Measurements from ENCODE around the gene LSM5. TPM values are rescaled to one million over a fixed set of nuclear protein-coding genes. Genes with fewer than 3 reads are reported as not detected.
"Not testable (repeated sequence)": the region's sequence is repeated elsewhere in the genome, so short reads cannot be mapped to it uniquely, and the experiment has no call there.

LSM5 gene
- total and polyA plus RNA-seq, 2 donors (not counting 1 experiment from before 2014, with no cell fraction given), result 23.0 to 45.8 TPM

DNA sequence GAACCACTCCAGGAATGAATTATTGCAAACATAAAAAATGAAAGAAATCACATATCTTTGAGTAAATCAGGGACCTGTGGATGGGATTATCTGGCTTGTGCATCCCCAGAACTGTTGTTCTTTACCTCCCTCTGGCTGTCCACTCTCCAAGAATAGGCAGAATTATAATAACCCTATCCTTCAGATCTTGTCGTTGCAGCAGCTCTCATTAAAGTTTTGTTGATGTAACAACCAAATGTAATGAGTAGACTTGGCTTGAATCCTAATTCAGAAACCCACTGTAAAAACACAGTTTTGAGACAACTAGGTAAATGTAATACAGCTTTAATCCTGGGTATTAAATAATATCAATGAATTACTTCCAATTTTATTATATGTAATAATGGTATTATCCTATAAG lies 16.2 kb downstream of the LSM5 start:
- Histone ChIP-seq H3K4me3 (replicated peaks in 1 of 4; ENCODE audit: control extremely low read depth in 1 of 4, insufficient read depth in 1 of 4, low read depth in 3 of 4, low read length in 4 of 4) (no peak overlapping the region), H3K4me1 (ENCODE audit: control insufficient read depth, extremely low read depth, insufficient read depth, low read length) (no peaks in the 10 kb centered on the region), H3K27me3 (ENCODE audit: control insufficient read depth, insufficient read depth, low read length) (no peaks in the 10 kb centered on the region), H3K9ac (ENCODE audit: insufficient read depth, low read length) (no peak overlapping the region), H3K4me2 (ENCODE audit: extremely low read depth, insufficient read depth, low read length) (no peak overlapping the region), H4K20me1 (ENCODE audit: control insufficient read depth, extremely low read depth, insufficient read depth, low read length) (no peaks in the 10 kb centered on the region), H3K36me3 (ENCODE audit: control insufficient read depth, insufficient read depth, low read length) (no peaks in the 10 kb centered on the region), H2AFZ (ENCODE audit: low read length) (no peak overlapping the region), H3K27ac (ENCODE audit: insufficient read depth, low read length) (no peak overlapping the region), H3K9me3 (ENCODE audit: control insufficient read depth, insufficient read depth, low read depth, low read length) (no peaks in the 10 kb centered on the region), H3K79me2 (ENCODE audit: control insufficient read depth, insufficient read depth, low read length) (no peaks in the 10 kb centered on the region)
- no peak for DNase-seq (ENCODE audit: low read depth in 2 of 2)
- TF ChIP-seq CTCF (conservative IDR thresholded peaks at IDR 0.05 in 1 of 2, IDR thresholded peaks at IDR 0.05 in 1 of 2; ENCODE audit: low read depth in 1 of 2, low read length in 2 of 2) (no peak), EZH2 (IDR thresholded peaks at IDR 0.05; ENCODE audit: low read length, missing control alignments) (no peak)

GRCh38 chr7:32472015-32472414 lies 18.2 kb downstream of the LSM5 start:
- Histone ChIP-seq H3K27ac (ENCODE audit: insufficient read depth, low read length) (no peak overlapping the region), H3K9ac (ENCODE audit: insufficient read depth, low read length) (no peak overlapping the region), H3K36me3 (ENCODE audit: control insufficient read depth, insufficient read depth, low read length) (no peaks in the 10 kb centered on the region), H3K4me3 (replicated peaks in 1 of 4; ENCODE audit: control extremely low read depth in 1 of 4, insufficient read depth in 1 of 4, low read depth in 3 of 4, low read length in 4 of 4) (no peak overlapping the region), H3K4me1 (ENCODE audit: control insufficient read depth, extremely low read depth, insufficient read depth, low read length) (no peaks in the 10 kb centered on the region), H3K79me2 (ENCODE audit: control insufficient read depth, insufficient read depth, low read length) (no peaks in the 10 kb centered on the region), H3K9me3 (ENCODE audit: control insufficient read depth, insufficient read depth, low read depth, low read length) (no peaks in the 10 kb centered on the region), H3K27me3 (ENCODE audit: control insufficient read depth, insufficient read depth, low read length) (no peaks in the 10 kb centered on the region), H3K4me2 (ENCODE audit: extremely low read depth, insufficient read depth, low read length) (no peak overlapping the region), H2AFZ (ENCODE audit: low read length) (no peak overlapping the region), H4K20me1 (ENCODE audit: control insufficient read depth, extremely low read depth, insufficient read depth, low read length) (no peaks in the 10 kb centered on the region)
- no peak for TF ChIP-seq CTCF (conservative IDR thresholded peaks at IDR 0.05 in 1 of 2, IDR thresholded peaks at IDR 0.05 in 1 of 2; ENCODE audit: low read depth in 1 of 2, low read length in 2 of 2)
- TF ChIP-seq EZH2 (IDR thresholded peaks at IDR 0.05; ENCODE audit: low read length, missing control alignments), result no peak
- DNase-seq (ENCODE audit: low read depth in 2 of 2), result no peak

DNA sequence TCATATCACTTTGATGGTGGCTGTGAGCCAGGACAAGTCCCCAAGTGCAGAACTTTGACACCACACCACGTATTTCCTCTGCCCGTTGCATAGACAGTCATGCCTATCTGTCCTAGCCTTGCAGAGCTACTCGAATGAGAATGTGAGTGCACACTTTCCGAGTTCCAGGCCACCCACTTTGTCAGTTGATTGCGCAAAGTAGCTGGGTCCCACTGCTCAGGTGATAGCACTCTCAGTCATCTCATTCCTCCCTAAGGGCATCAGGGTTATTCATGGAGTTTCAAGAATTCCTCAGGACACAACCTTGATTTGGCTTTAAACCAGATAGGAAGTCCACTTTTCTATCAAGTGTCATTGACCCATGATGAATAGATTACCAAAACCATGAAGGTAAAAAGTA lies 19.3 kb downstream of the LSM5 start:
- TF ChIP-seq EZH2 (IDR thresholded peaks at IDR 0.05; ENCODE audit: low read length, missing control alignments), result no peak
- TF ChIP-seq CTCF (conservative IDR thresholded peaks at IDR 0.05 in 1 of 2, IDR thresholded peaks at IDR 0.05 in 1 of 2; ENCODE audit: low read depth in 1 of 2, low read length in 2 of 2), result no peak
- Histone ChIP-seq H3K4me2 (ENCODE audit: extremely low read depth, insufficient read depth, low read length) (no peak overlapping the region), H3K4me3 (replicated peaks in 1 of 4; ENCODE audit: control extremely low read depth in 1 of 4, insufficient read depth in 1 of 4, low read depth in 3 of 4, low read length in 4 of 4) (no peak overlapping the region), H3K27me3 (ENCODE audit: control insufficient read depth, insufficient read depth, low read length) (no peaks in the 10 kb centered on the region), H3K79me2 (ENCODE audit: control insufficient read depth, insufficient read depth, low read length) (no peaks in the 10 kb centered on the region), H3K4me1 (ENCODE audit: control insufficient read depth, extremely low read depth, insufficient read depth, low read length) (no peaks in the 10 kb centered on the region), H3K36me3 (ENCODE audit: control insufficient read depth, insufficient read depth, low read length) (no peaks in the 10 kb centered on the region), H3K9me3 (ENCODE audit: control insufficient read depth, insufficient read depth, low read depth, low read length) (no peaks in the 10 kb centered on the region), H3K27ac (ENCODE audit: insufficient read depth, low read length) (no peak overlapping the region), H4K20me1 (ENCODE audit: control insufficient read depth, extremely low read depth, insufficient read depth, low read length) (no peaks in the 10 kb centered on the region), H2AFZ (ENCODE audit: low read length) (no peak overlapping the region), H3K9ac (ENCODE audit: insufficient read depth, low read length) (no peak overlapping the region)
- DNase-seq (ENCODE audit: low read depth in 2 of 2), result no peak

DNA sequence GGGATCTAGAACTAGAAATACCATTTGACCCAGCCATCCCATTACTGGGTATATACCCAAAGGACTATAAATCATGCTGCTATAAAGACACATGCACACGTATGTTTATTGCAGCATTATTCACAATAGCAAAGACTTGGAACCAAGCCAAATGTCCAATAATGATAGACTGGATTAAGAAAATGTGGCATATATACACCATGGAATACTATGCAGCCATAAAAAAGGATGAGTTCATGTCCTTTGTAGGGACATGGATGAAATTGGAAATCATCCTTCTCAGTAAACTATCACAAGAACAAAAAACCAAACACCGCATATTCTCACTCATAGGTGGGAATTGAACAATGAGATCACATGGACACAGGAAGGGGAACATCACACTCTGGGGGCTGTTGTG lies 20.2 kb downstream of the LSM5 start:
- not testable (repeated sequence) for H3K9ac ChIP-seq (ENCODE audit: insufficient read depth, low read length); H3K36me3 ChIP-seq (ENCODE audit: control insufficient read depth, insufficient read depth, low read length); DNase-seq (ENCODE audit: low read depth in 2 of 2); H3K4me3 ChIP-seq (replicated peaks in 1 of 4; ENCODE audit: control extremely low read depth in 1 of 4, insufficient read depth in 1 of 4, low read depth in 3 of 4, low read length in 4 of 4); H3K4me2 ChIP-seq (ENCODE audit: extremely low read depth, insufficient read depth, low read length); H3K27me3 ChIP-seq (ENCODE audit: control insufficient read depth, insufficient read depth, low read length); H3K4me1 ChIP-seq (ENCODE audit: control insufficient read depth, extremely low read depth, insufficient read depth, low read length); H3K9me3 ChIP-seq (ENCODE audit: control insufficient read depth, insufficient read depth, low read depth, low read length); H2AFZ ChIP-seq (ENCODE audit: low read length); H4K20me1 ChIP-seq (ENCODE audit: control insufficient read depth, extremely low read depth, insufficient read depth, low read length); H3K27ac ChIP-seq (ENCODE audit: insufficient read depth, low read length); H3K79me2 ChIP-seq (ENCODE audit: control insufficient read depth, insufficient read depth, low read length)

DNA sequence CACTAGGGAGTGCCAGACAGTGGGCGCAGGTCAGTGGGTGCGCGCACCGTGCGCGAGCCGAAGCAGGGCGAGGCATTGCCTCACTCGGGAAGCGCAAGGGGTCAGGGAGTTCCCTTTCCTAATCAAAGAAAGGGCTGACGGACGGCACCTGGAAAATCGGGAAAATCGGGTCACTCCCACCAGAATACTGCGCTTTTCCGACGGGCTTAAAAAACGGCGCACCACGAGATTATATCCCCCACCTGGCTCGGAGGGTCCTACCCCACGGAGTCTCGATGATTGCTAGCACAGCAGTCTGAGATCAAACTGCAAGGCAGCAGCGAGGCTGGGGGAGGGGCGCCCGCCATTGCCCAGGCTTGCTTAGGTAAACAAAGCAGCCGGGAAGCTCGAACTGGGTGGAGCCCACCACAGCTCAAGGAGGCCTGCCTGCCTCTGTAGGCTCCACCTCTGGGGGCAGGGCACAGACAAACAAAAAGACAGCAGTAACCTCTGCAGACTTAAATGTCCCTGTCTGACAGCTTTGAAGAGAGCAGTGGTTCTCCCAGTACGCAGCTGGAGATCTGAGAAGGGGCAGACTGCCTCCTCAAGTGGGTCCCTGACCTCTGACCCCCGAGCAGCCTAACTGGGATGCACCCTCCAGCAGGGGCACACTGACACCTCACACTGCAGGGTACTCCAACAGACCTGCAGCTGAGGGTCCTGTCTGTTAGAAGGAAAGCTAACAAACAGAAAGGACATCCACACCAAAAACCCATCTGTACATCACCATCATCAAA lies 25.4 kb downstream of the LSM5 start:
- H4K20me1 ChIP-seq (ENCODE audit: control insufficient read depth, extremely low read depth, insufficient read depth, low read length); H3K36me3 ChIP-seq (ENCODE audit: control insufficient read depth, insufficient read depth, low read length); H3K9me3 ChIP-seq (ENCODE audit: control insufficient read depth, insufficient read depth, low read depth, low read length); H3K79me2 ChIP-seq (ENCODE audit: control insufficient read depth, insufficient read depth, low read length); H3K27ac ChIP-seq (ENCODE audit: insufficient read depth, low read length); H3K4me1 ChIP-seq (ENCODE audit: control insufficient read depth, extremely low read depth, insufficient read depth, low read length); H3K4me2 ChIP-seq (ENCODE audit: extremely low read depth, insufficient read depth, low read length); H3K27me3 ChIP-seq (ENCODE audit: control insufficient read depth, insufficient read depth, low read length); DNase-seq (ENCODE audit: low read depth in 2 of 2); H2AFZ ChIP-seq (ENCODE audit: low read length); H3K9ac ChIP-seq (ENCODE audit: insufficient read depth, low read length); H3K4me3 ChIP-seq (replicated peaks in 1 of 4; ENCODE audit: control extremely low read depth in 1 of 4, insufficient read depth in 1 of 4, low read depth in 3 of 4, low read length in 4 of 4): not testable (repeated sequence)

Data from fibroblast of lung (primary cell).